Iris pigment epithelial cell (primary cell): ENCODE results near the gene ZBTB9.

Experiments
- DNase-seq: peaks from one replicate; pipeline ENCODE4 v3.0.0-alpha.2; 2011; ENCODE audit warnings: low read depth

ZBTB9 gene, protein sequence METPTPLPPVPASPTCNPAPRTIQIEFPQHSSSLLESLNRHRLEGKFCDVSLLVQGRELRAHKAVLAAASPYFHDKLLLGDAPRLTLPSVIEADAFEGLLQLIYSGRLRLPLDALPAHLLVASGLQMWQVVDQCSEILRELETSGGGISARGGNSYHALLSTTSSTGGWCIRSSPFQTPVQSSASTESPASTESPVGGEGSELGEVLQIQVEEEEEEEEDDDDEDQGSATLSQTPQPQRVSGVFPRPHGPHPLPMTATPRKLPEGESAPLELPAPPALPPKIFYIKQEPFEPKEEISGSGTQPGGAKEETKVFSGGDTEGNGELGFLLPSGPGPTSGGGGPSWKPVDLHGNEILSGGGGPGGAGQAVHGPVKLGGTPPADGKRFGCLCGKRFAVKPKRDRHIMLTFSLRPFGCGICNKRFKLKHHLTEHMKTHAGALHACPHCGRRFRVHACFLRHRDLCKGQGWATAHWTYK

GRCh38 chr6:33454009-33454946, at the start of gene ZBTB9:
TSS of gene ZBTB9 (plus strand) at chr6:33454576. CDS start at chr6:33455101, 525 bp downstream.
- DNase-seq: peak; percentile 96

DNA sequence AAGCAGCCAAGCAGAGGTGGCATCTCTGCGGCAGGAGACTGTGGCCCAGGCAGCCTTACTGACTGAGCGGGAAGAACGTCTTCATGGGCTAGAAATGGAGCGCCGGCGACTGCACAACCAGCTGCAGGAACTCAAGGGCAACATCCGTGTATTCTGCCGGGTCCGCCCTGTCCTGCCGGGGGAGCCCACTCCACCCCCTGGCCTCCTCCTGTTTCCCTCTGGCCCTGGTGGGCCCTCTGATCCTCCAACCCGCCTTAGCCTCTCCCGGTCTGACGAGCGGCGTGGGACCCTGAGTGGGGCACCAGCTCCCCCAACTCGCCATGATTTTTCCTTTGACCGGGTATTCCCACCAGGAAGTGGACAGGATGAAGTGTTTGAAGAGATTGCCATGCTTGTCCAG, 49.5 kb upstream of the ZBTB9 start:
- no peak for DNase-seq

GRCh38 chr6:33405386-33405940, 48.9 kb upstream of the ZBTB9 start:
- DNase-seq: no peak

DNA sequence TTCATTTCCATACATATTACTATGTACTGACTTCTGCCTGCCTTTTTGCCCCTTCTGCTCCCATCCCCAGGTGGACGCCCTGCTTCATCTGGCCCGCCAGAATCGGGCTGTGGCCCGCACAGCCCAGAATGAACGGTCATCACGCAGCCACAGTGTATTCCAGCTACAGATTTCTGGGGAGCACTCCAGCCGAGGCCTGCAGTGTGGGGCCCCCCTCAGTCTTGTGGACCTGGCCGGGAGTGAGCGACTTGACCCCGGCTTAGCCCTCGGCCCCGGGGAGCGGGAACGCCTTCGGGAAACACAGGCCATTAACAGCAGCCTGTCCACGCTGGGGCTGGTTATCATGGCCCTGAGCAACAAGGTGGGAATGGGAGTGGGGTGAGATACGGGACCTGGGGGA, 48.2 kb upstream of the ZBTB9 start:
- no peak for DNase-seq

DNA sequence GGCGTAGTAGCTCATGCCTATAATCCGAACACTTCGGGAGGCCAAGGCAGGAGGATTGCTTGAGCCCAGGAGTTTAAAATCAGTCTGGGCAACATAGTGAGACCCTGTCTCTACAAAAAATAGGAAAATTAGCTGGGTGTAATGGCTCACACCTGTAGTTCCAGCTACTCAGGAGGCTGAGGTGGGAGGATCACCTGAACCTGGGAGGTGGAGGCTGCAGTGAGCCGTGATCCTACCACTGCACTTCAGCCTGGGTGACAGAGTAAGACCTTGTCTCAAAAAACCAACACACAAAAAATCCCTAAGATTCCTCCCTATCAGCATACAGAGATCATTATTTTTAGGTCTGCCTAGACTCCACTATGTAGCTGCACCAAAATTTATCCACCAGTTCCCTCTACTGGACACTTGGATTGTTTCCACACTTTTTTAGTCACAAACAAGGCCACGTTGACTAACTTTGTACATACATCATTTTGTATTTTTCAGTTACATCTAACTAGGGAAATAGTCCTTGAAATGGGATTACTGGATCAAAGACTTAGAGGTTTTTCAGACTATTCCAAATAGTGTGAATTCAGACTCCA, 47.2 kb upstream of the ZBTB9 start:
- DNase-seq: peak; percentile 65

- peak; percentile 99 for DNase-seq
These were observed 44.2 kb upstream of the ZBTB9 start for GRCh38 chr6:33410050-33410710.

DNA sequence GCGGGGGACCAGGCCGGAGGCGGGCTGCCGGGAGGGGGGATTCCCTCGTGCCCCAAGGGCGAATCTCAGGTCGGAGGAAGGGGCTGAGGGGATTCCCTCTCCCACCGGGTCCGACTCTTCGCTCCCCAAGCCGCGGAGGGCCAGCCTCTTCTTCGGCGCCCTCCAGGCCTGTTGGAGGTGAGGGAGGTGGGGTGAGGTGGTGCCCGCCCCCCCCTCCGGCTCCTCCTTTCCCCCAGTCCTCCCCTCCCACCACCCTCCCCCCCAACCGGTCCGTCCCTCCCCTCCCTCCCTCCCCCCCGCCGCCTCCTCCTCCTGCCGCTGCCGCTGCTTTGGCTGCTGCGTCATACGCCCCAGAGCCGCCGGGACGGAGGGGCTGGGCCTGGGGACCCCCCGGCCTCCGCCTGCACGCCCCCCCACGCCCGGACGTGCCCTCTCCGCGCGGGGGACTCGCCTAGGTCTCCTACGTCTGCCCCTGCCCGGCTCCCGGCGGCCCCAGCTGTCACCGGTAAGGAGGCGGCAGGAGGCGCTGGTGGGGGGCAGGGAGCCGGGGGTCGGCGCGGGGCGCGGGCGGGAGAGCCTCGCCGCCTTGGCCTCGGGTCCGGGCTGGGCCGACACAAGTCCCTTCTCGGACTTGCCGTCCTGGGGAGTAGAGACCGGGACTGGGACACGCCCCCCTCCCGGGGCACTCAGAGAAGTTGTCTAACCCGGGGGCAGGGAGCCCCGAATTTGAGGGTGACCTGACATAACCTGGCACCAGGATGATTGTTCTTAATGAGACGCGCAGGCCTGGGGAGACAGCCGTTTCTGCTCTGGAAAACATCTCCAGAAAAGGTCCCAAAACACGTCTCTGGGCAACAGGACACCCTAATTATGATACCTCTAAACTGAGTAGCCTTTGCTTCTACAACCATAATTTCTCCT, 43.4 kb upstream of the ZBTB9 start, which contains the start of gene PHF1:
Gene PHF1, plus strand, starts transcription at position 304 of the 921 bp plus-strand sequence. CDS start 1,250 bp downstream, outside the sequence.
- peak; percentile 87 for DNase-seq

GRCh38 chr6:33411632-33412005, 42.8 kb upstream of the ZBTB9 start:
- DNase-seq: no peak

DNA sequence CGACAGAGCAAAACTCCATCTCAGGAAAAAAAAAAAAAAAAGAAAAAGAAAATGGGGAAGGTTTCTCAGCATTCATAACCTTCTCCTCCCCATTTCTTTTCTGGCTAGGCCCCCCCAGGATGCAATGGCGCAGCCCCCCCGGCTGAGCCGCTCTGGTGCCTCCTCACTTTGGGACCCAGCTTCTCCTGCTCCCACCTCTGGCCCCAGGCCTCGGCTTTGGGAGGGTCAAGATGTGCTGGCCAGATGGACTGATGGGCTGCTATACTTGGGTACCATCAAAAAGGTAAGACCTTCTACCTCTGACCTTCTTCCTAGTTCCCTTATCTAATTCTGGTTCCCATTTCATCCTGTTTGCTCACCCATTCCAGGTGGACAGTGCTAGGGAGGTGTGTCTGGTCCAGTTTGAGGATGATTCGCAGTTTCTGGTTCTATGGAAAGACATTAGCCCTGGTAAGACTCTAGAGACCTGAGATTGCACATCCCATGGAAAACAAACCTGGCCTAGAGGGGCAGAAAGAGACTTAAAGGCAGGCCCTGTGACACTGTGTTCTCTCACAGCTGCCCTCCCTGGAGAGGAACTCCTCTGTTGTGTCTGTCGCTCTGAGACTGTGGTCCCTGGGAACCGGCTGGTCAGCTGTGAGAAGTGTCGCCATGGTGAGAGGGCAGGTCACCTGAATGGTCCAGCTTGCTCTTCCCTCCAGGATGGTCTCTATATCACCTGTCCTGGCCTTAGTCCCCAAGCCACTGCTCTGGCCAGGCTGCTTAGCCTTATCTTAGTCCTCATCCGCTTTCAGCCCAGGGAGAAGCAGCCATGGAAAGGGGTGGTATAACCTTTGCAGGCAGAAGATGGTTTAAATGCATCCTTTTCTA, 42.0 kb upstream of the ZBTB9 start:
- no peak for DNase-seq

GRCh38 chr6:33413241-33414120, 40.9 kb upstream of the ZBTB9 start:
- no peak for DNase-seq

DNA sequence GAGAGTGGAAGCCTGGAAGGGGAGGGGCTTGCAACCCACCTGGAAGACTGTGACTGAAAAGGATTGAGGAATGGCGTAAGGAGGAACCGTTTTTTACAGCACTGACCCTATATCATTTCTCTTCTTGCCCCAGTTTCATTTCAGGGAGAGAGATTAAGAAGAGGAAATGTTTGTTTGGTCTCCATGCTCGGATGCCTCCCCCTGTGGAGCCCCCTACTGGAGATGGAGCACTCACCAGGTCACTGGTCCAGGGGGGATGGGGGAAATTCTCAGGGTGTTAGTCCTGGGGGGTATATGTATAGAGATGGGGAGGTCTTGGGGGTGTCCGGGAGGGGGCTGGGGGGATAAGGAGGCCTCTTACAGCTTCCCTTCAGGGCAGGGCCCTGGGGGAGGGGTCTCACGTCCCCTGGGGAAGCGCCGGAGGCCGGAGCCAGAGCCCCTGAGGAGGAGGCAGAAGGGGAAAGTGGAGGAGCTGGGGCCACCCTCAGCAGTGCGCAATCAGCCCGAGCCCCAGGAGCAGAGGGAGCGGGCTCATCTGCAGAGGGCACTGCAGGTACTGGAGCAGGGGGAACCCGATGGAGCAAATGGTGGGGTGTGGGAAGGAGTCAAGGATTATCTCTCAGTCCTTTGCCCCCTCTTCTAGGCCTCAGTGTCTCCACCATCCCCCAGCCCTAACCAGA, 39.6 kb upstream of the ZBTB9 start:
- DNase-seq: peak; percentile 23

DNA sequence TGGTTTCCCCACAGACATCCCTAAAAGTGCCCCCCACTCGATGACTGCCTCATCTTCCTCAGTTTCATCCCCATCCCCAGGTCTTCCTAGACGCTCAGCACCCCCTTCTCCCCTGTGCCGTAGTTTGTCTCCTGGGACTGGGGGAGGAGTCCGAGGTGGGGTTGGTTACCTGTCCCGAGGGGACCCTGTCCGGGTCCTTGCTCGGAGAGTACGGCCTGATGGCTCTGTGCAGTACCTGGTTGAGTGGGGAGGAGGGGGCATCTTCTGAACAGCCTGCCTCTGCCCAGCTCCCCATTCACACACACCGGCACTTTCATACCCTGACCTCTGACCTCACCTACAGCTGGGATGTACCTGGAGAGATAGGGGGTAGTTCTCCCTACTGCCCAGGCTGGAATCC, 38.5 kb upstream of the ZBTB9 start:
- no peak for DNase-seq

DNA sequence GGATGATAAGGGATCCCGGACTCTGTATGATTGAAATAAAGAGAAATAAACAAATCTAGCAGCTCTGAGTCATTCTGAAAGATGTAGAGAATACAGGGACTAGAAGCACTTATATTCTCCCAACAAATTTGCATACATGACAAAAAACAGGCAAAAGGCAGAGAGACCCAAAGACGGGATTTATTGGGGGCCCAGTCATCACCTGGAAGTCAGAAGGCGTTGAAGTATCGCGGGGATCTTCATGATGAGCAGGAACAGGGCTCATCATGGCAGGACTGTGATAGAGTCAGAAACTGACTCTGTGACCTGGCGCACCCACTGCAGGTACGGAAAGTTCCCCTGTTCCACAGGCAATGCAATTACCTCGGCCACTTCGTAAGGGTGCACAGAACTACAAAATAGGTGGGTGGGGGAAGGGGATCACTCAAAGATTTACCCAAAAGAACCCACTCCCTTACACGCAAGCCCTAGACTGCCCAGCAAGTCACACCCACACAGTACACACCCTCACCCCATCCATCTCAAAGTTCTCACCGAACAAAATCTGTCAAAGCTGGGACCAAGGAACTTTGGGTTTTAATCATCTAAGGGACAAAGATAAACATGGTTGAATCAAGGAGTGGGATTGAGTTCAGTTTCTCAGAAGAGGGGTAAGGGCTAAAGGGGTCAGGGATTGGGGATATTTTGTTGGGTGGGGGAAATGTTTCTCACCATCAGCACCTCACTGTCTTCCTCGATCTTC, 37.8 kb upstream of the ZBTB9 start:
- DNase-seq: peak; percentile 42

DNA sequence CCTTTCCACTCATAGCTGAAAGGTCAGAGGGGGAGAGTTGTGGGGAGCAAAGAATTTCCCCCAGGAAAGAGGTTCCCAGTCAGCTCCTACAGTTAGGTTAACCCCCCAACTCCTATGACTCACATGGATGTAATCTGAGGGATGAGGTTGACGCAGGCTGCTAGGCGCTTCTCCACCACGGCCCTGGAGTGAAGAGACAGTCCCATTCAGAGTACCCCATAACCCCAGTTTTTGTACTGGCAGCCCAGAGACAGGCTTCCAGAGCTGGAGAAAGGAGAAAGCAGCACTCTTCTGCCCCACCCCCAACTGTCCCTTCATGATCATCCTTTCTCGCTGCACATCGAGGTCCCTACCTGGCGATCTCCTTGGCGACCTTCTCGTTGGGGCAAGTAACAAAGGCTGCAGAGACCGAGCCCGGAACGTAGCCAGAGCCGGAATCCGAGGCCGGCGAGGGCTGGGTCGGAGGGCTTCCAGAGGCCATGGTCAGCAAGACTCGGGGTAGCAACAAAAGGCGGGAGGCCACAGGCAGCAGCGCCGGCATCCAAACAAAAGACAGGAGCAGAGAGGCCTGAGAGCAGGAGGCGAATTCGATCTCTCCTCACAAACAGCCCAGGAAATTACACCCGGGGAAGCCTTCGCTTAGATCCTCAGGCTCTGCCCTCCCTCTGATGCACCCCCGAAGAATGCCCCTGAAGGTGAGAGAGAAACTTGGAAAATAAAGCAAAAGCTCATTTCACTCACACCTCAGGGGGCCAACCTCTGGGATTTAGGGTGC, 37.1 kb upstream of the ZBTB9 start:
- peak; percentile 92 for DNase-seq

GRCh38 chr6:33417903-33418689, 36.3 kb upstream of the ZBTB9 start, which contains the start of gene CUTA:
TSS of gene CUTA (minus strand) at chr6:33418107. CDS start at chr6:33418000, 107 bp downstream.
- DNase-seq: peak; percentile 100
